Progenitor cell of endocrine pancreas (in vitro differentiated cells): ENCODE measurements around the gene PLCL1. TPM values are rescaled to one million over a fixed set of nuclear protein-coding genes. Genes with fewer than 3 reads are reported as not detected.

Experiments used
- DNase-seq: peaks from one replicate; pipeline ENCODE4 v3.0.0; 2021; ENCODE audit warnings: low spot score; ENCODE audit not compliant: unreplicated experiment
- H3K27ac Mint-ChIP-seq: 2 replicates; pipeline ENCODE4 v1.8.0; 2021; ENCODE audit warnings: mild to moderate bottlenecking, moderate library complexity, mixed read lengths
- H3K27me3 Mint-ChIP-seq: 2 replicates; pipeline ENCODE4 v1.8.0; 2021; ENCODE audit warnings: mixed read lengths
- H3K36me3 Mint-ChIP-seq: 2 replicates; pipeline ENCODE4 v1.8.0; 2022; ENCODE audit warnings: mixed read lengths; ENCODE audit not compliant: insufficient read depth
- H3K4me1 Mint-ChIP-seq: 2 replicates; pipeline ENCODE4 v1.8.0; 2021; ENCODE audit warnings: low read depth, mixed read lengths
- H3K4me3 Mint-ChIP-seq: 2 replicates; pipeline ENCODE4 v1.8.0; 2021; ENCODE audit warnings: low read depth, mild to moderate bottlenecking, moderate library complexity, mixed read lengths
- H3K9me3 Mint-ChIP-seq: 2 replicates; pipeline ENCODE4 v1.8.0; 2021; ENCODE audit warnings: low read depth, mixed read lengths
- total RNA-seq: library from RNA; stranded (reverse); gene quantifications from 2 replicates; pipeline ENCODE4 v1.2.1, GENCODE V29; 2021
- TF ChIP-seq, protein P1 (sequence below): fragments of 200-600 bp; sonication (generic); IDR thresholded peaks from one replicate; pipeline ENCODE4 v1.5.0; 2021; ENCODE audit warnings: antibody characterized with exemption, mild to moderate bottlenecking; ENCODE audit not compliant: unreplicated experiment

Gene PLCL1
- total RNA-seq, 1 donor from 2014 or later = 48.3 TPM

DNA sequence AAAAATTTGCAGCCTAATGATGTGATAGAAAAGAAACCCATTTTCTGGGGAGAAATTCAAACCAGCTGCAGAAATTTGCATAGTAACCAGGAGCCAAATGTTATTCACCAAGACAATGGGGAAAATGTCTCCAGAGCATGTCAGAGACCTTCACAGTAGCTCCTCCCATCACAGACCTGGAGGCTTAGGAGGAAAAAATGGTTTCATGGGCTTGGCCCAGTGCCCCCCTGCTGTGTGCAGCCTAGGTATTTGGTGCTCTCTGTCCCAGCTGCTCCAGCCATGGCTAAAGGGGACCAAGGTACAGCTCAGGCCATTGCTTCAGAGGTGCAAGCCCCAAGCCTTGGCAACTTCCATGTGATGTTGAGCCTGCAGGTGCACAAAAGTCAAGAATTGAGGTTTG is 352.9 kb downstream of the PLCL1 start:
- H3K4me1 Mint-ChIP-seq = no peaks in the 10 kb centered on the region
- peaks cover 28% of the 10 kb centered on the region for H3K9me3 Mint-ChIP-seq
- H3K36me3 Mint-ChIP-seq = peaks cover 28% of the 10 kb centered on the region
- no peak for DNase-seq
- no peak overlapping the region for H3K4me3 Mint-ChIP-seq
- no peak overlapping the region for H3K27ac Mint-ChIP-seq
- H3K27me3 Mint-ChIP-seq = no peaks in the 10 kb centered on the region
- TF ChIP-seq, protein P1, sequence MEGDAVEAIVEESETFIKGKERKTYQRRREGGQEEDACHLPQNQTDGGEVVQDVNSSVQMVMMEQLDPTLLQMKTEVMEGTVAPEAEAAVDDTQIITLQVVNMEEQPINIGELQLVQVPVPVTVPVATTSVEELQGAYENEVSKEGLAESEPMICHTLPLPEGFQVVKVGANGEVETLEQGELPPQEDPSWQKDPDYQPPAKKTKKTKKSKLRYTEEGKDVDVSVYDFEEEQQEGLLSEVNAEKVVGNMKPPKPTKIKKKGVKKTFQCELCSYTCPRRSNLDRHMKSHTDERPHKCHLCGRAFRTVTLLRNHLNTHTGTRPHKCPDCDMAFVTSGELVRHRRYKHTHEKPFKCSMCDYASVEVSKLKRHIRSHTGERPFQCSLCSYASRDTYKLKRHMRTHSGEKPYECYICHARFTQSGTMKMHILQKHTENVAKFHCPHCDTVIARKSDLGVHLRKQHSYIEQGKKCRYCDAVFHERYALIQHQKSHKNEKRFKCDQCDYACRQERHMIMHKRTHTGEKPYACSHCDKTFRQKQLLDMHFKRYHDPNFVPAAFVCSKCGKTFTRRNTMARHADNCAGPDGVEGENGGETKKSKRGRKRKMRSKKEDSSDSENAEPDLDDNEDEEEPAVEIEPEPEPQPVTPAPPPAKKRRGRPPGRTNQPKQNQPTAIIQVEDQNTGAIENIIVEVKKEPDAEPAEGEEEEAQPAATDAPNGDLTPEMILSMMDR = no peak

DNA sequence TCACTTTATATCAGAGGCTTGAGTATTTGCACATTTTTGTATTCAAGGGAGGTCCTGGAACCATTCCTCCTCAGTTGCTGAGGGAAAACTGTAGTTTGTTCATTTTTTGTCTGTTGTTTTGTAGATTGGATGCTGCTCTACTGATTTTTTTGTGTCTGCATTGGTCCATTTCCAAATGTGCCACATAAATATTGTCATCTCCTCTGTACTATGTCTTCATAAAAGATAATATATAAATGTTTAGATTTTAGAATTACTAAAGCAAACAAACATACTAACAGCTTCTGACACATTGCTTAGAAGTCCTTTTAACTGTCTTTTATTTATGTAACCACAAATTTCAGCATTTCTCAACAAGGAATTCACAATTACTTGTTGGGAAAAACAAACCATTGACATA is 356.8 kb downstream of the PLCL1 start:
- Mint-ChIP-seq H3K4me1 (no peaks in the 10 kb centered on the region), H3K4me3 (no peak overlapping the region), H3K27ac (no peak overlapping the region), H3K9me3 (peaks cover 11% of the 10 kb centered on the region), H3K27me3 (no peaks in the 10 kb centered on the region), H3K36me3 (peaks cover 7% of the 10 kb centered on the region)
- TF ChIP-seq, protein P1 = no peak
- no peak for DNase-seq

DNA sequence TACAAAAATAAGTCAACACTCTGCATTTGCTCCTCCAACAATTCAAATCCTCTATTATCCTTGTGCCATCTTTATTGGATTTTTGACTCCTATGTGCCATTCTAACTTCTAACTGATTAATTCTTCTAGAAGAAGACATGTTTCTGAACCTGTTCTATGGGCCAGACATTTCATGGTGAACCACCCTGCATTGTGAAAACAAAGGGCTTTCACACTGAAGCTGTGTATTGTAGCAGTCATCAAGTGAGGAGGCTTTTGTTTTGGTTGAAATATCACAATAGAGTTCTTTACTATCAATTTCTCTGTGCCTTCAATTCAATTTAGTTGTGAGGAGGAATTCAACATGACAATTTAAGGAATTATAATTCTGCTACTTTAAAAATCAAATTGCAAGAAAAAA is 357.9 kb downstream of the PLCL1 start:
- Mint-ChIP-seq H3K36me3 (no peaks in the 10 kb centered on the region), H3K4me3 (no peak overlapping the region), H3K27ac (no peak overlapping the region), H3K27me3 (no peaks in the 10 kb centered on the region), H3K4me1 (no peaks in the 10 kb centered on the region), H3K9me3 (peaks cover under 1% of the 10 kb centered on the region)
- no peak for DNase-seq
- TF ChIP-seq, protein P1 = no peak

DNA sequence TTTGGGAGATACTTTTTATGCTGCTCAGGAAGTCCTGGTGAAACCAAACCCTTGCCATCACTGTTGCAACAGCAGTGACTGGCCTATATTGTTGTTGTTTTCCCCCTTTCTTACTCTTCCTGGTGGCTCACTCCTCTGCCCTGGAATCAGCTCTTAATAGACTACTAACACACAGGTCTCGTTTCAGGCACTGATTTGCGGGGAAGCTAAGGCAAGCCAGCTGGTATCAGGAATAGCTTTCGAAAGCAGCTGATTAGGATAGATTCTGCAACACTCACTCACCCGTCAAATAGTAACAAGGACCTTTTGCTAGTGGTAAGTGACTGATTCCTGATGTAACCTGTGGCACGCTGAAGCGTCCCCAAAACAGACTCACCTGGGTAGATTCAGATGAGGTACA is 360.4 kb downstream of the PLCL1 start:
- H3K27me3 Mint-ChIP-seq = no peaks in the 10 kb centered on the region
- no peaks in the 10 kb centered on the region for H3K4me1 Mint-ChIP-seq
- no peak for DNase-seq
- no peaks in the 10 kb centered on the region for H3K9me3 Mint-ChIP-seq
- no peak overlapping the region for H3K4me3 Mint-ChIP-seq
- no peak overlapping the region for H3K27ac Mint-ChIP-seq
- H3K36me3 Mint-ChIP-seq = no peaks in the 10 kb centered on the region
- TF ChIP-seq, protein P1 = no peak

- no peaks in the 10 kb centered on the region for H3K9me3 Mint-ChIP-seq
- H3K36me3 Mint-ChIP-seq = no peaks in the 10 kb centered on the region
- no peaks in the 10 kb centered on the region for H3K4me1 Mint-ChIP-seq
- TF ChIP-seq, protein P1 = no peak
- H3K27me3 Mint-ChIP-seq = no peaks in the 10 kb centered on the region
- no peak overlapping the region for H3K4me3 Mint-ChIP-seq
- DNase-seq = no peak
- no peak overlapping the region for H3K27ac Mint-ChIP-seq
Observed at GRCh38 chr2:198165289-198165688, 360.9 kb downstream of the PLCL1 start.
